ENCODE results near the gene C1orf116. TPM values are rescaled to one million over a fixed set of nuclear protein-coding genes. Genes with fewer than 3 reads are reported as not detected.
A peak's percentile ranks its signal among the peaks of the same experiment; 100 is the strongest.

Gene C1orf116
- polyA plus RNA-seq, 12 donors, result 0.05 to 18.2 (median 0.18) TPM; not detected in 1

DNA sequence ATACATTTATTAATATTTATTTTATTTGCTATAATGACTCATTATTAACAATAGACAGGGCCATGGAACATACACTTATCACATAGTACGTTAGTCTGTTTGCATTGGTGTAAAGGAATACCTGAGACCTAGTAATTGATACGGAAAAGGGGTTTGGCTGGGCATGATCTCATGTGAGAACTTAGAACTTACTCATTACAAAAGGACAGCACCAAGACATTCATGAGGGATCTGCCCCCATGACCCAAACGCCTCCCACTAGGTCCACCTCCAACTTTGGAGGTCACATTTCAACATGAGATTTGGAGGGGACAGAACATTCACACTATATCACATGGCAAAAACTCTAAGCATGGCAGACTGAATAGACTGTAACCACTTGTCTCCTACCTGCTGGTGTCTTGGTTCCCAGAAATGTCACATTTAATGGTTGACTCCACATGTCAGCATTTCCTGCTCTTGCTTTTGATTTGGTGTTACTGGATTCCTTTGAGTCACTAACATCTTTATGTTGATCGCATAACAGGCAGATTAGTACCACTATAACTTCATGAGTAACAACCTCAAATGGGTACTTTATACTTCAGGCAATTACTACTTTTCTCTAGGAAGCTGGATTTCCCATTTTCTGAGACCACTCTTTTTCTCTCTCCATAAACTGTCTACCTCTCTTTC lies 3.5 kb upstream of the C1orf116 start:
- no peak for DNase-seq

DNA sequence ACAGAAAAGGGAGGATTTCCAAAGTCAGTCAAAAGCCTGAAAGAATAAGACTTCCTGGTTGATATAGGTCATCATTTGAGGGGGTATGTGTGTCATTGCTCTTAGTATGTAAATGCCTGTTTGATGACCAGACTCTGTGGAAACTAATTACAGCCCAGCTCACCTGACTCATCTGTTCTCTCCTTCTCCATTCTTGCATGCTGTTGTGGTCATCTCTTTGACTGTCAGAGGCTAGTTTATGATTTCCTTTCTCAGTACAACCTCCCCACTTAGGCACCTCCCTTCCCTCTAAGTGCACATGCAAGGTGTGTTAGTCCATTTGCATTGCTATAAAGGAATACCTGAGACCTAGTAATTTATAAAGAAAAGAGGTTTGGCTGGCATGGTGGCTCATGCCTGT lies 2.4 kb upstream of the C1orf116 start:
- DNase-seq, result no peak

DNA sequence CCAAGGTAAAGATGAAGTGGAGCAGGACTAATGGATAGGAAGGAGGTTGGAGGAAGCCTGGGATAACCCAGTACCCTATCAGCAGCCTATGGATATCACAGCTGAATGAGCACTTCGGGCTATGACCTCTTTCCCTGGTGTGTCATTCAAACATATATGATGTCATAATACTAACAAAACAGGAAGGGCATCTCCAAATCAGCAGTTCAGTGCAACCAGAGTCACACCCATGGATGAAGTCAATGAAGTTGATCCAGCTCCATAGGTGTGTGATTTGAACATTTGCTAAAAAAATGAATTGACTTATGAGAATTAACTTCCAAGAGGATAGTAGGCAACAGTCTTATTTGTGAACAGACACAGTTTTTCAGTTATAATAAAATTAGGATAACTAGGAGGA lies 1.7 kb upstream of the C1orf116 start:
- no peak for DNase-seq

DNA sequence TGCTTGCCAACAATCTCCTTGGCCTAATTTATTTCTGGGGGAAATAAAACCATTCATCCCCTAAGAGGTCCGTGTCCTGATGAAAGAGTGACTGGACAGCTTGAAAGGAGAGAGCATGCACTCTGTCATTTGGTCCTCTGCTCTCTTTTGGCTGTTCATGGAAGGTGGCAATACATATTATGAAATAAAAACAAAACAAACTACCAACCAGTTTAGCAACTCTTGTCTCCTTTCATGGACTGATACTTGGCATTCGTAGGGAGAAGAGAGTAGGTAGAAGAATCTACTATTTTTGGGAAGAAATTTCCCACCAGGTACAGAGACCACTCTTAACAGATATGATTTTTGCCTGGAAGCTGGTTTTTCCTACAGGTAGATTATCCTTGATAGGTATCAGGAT lies 746 bp upstream of the C1orf116 start:
- no peak for DNase-seq

DNA sequence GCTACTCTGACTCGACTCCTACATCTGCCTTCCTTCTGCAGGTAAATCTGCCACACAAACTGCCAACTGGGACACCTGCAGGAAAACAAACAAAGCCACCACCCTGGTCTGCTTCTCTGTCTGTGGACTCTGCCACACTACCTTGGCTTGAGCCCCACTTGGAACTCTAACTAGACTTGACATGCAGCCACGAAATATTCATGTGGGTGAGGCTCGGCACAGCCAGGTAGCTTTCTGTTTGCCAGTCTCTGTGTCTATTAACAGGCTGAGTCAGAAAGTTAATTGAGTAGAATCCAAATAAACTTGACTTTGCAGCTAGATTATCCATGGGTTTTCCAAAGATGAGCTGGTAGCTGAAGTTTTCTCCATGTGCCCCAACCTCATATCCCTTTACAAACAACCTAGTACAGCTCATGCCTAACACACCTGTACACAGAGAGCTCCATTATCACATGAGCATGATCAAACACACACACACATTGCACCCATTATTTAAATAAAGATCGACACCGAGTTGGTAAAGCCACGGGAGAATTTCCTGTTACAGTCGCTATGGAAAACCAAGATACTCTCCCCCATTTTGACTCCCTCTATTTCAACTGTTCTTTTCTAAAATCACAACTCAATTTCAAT lies 808 bp downstream of the C1orf116 start:
- no peak for DNase-seq

DNA sequence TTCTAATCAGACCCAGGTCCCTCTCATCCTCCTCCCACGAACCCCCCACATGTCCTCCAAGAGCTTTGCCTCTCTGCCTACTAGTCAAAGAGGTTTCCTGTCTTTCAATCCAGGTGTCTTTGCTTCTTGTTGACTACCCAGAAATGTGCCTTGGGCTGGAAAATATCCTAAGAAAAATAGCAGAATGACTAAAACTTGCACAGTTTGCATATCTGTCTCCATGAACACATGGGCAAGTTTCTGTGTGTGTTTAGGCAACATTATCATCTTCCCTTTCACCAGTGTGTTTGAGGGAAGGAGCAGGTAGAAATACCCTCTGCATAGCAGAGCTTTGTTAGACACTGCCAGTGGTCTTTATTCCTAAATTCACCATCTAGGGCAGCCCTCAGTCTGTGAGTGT lies 1.5 kb downstream of the C1orf116 start:
- no peak for DNase-seq

DNA sequence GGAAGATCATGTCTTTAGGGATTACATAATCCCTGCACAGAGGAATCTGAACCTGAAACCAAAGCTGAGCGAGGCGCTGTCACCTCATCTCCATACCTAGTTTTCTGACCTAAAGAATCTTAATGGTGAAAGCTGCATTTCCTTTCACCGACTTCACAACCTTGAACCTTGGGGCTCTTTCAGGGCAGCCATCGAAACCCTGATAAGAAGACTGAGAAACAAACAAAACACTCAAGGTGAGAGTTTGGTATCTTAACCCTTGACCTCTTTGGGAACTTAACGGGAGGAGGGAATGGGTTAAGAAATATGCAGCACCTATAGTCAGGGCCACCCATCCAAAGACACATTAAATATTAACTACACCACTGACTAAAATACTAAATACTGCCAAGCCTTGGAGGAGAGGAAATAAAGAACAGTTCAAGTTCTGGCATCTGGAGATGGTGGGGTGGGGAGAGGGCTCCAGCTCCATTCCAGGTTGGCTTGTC lies 2.0 kb downstream of the C1orf116 start:
- DNase-seq, result no peak

DNA sequence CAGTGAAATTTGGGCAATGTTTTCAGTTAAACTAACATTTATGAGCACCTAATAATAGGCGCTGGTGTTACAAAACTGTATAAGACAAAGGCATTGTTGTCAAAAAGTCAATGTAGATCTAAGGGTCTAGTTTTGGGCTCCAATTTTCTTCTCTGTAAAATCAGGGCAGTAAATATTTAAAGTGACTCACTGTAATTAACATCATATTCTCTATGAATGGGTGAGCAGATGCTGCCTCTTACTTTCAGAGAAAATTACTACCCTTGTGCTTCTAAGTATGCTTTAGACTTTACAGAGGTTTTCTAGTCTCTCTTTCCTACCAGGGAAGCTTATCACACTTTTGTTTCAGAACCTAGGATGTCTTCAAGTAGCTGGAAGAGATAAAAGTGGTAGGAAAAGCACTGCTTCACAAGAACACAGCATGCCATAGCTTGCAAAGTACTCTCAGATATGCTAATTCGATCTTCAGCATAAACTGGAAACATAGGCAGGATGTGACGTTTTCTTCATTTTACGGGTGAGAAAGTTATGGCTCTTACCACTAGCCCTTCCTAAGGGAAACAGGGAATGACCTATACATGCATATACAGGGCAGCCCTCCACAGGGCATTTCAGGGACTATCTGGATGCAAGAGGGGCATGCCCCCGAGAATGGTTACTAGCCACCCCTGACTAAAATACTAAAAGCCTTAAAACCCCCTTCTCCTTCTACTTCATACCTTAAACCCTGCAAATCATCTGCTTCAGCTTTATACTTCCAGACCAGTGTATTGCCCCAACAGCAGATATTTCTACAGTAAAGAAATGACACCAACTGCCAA lies 2.6 kb downstream of the C1orf116 start:
- DNase-seq, result no peak

DNA sequence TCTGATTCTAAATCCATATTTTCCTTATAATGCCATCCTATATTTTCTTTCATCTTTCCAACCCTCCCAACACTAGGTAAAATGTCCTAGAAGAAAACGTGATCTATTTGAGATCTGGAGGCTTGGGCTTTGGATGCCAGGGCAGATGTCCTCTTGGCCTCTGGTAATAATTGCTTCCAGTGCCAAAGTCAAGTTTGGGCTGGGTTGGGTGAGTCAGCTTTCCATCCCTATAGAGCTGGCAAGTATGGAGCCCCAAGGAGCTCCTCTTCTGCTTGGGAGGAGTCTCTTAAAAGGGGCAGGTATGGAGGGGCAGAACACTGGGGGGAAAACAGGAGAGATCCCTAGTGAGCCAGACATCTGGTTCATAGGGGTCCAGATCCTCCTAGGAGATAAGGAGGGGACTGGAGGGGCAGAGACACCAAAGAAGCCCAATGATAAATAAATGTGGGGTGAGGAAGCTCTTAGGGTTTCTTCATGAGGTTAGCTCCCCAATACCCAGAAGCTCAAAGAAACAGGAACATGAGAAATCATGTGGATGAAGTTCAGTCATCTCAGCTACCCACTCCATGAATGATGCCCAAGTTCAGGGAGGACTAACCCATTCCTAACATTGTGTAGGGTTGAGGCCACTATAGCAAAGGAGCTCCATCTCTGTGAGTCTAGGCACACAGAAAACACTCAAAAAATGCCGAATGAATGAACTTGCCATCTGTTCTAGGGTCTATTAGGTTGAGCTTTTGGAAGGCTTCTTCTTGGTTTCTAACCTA lies 3.5 kb downstream of the C1orf116 start:
- no peak for DNase-seq

DNA sequence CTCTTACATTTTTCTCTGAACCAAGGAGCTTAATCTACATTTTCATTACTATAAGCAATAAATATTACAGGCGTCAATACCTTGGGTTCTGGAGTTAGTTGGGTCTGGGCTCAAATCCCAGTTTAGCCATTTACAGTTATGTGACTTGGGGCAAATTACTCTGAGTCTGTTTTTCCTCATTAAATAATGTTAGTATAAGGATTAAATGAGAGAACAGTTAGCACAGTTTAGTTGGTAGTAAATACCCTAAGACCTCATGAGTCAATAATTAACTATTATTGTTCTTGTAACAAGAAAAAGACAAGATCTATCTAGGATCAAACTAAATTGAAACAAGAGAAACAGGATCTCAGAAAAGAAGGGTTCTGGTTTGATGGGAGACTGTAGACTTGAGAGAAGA lies 4.6 kb downstream of the C1orf116 start:
- no peak for DNase-seq

DNA sequence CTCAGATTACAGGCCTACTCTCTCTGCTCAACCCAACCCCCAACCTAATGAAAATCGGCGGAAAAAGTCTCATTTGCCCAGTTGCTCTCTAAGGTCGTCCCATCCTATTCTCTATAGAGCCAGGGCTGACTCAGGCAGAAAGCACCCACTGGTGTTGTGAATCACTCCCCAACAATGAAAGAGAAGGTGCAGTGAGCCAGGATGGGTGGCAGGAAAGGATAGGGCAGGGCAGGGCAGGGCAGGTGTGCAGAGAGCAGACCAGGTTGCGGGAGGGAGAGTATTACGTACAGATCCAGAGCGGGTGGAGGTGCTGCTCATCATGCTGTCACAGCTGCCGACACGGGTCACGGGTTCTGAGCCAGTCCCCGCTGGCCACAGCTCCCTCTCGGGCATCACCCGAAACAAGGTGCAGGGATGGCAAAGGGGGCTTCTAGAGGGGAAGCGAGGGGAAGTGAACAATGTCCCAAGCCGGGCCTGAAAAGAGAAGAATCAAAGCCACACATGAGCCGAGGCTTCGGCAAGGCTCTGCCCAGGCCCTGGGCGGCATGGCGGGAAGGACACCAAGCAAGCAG lies 5.3 kb downstream of the C1orf116 start:
- no peak for DNase-seq

DNA sequence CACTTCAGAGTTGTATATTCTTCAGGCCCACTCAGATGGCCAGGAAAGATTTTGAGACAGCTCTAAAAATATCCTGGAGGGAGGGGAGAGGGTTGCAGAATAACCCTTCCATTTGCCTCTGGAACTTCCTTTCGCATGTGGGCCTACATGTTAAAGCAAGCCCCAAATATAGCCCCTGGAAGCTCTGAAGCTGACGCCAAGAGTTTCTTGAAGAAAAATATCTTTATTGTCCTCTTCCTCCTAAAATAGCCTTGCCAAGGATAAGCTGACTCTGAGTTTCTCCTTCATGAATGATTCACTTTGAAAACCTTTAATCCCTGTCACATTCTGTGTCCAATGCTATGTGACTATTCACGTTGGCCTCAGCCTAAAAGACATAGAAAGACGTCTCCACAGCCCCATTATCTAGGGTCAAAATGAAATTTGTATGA lies 6.4 kb downstream of the C1orf116 start:
- peak; percentile 22 for DNase-seq

DNA sequence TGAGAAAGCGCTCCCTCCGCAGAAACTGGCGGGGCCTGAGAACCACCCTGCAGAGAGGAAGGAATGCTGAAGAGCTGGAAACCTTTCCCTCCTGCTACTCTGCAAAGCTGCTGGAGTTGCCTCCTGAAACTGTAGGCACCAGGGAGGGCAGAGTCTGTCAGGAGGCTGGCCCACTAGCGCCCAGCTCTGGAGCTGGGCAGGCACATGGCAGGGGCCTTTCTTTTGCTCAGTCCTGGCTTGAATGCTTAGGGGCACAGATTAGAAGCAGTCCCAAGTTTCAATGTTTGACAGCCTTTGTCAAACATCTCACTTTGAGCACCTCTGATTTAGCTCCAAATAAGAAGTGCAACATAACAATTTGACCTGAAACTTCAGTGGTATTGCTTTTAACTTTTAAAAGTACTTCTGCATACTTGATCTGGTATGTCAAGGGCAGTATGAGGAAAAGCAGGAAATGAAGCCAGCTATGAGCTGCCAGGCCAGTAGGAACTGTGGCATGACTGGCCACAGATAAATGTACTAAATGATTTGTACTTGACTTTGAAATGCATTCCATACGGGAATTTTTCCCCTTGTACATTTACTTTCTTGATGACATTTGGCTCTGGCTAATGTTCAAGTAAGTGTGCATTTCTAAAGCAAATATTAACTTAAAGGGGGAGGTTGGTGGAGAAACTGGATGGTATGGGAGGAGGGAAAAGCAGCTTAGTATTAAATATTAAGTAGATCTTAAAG lies 7.2 kb downstream of the C1orf116 start:
- no peak for DNase-seq

DNA sequence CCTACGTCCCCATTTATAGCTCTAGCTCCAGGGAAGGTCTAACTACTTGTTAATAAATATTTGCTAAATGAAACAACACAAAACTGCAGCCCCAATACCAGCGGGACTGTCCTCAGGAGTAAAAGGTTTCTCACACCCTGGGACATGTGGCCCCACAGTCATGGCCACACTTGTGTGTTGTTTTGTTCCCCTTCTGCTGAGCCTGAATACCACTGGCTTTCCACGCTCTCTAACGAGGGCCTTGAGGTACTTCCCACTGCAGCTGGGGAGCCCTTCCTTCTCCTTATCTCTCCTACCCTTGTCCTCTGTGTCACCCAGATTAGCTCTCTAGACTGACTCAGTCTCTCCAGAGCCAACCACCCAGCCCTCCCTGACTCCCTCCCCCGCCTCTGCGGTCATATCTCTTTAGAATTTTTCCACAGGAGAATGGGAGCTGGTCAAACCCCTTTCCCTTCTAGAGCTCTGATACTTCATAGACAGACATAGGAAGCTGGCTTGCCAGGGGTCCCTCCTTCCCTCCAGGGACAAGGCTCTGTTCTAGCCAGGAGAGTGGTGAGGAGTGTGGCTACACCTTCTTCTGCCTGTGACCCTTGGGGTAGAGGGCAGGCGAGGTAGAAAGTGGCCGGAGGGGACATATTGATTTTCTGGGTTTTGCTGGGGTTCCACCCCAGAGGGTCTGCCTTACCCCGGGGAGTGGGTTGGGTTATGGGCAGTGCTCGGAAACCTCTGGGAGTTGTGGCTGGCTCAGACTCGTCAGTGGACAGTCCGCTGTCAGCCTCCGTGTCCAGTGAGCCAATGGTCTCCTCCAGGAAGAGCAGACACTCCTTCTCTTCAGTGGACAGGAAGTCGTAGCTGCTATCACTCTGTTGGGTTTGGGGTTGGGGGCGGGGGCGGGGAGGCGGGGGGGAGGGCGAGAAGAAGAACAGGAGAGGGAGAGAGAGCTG lies 8.1 kb downstream of the C1orf116 start:
- no peak for DNase-seq

DNA sequence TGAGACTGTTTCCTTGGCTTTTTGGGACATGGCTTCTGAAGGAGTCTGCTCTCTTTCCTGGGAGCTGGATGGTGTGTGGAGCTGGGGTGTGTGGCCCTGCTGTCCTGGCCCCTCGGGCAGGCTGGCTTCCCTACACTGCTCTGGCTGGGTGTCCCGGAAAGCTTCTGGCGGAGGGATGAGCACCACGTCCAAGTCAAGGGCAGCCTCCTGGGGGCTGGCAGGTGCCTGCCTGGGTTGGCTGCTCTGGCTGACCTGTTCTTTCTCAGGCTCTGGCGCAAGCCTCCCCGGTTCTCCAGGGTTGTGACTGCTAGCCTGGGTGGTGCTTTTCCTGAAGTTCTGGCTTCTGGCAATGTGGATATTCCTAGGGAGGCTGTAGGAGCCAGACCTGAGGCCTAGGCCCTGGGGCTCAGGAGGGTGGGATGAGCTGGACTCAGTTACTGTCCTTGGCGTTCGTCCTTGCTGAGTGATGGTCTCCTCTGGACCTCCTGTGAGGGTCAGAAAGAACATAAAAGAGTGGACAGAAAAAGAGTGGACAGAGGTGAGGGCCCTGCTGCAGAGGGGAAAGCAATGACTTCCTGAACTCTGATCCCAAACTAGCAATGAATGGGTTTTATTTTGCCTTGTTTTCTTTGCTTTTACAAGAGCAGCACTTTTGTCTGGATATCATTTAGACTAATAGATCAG lies 9.4 kb downstream of the C1orf116 start:
- DNase-seq, result no peak

DNA sequence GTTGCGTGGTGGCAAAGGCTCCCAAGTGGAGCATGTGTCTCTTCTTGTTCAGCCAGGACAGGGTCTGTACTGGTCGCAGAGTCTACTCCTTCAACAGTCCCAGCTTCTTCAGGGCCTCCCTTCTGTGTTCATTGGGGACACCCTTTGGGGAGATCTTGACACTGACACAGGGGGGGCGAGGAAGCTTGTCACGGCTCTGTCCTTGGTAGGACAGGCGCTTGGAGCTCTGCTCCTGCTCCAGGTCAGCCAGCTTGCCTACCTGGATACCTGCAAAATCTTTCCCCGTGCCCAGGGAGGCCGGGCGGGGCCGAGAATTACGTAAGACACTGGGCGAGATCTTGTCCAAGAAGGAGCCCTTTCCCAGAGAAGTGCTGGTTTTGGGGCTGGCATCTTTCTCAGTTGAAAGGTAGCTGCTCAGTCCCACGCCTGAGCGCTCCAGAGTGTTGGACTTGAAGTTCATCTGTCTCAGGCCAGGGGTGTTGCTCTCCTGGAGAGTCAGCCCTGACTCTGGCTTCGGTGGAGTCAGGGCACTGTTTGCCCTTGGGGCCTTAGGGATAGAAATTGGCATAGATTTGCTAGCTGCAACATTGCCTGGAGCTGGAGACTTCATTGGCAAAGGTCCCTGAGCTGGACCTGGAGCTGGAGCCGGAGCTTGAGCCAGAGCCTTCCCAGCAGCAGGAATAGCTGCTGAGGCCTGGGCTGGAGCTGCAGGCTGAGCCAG lies 10.5 kb downstream of the C1orf116 start:
- no peak for DNase-seq

DNA sequence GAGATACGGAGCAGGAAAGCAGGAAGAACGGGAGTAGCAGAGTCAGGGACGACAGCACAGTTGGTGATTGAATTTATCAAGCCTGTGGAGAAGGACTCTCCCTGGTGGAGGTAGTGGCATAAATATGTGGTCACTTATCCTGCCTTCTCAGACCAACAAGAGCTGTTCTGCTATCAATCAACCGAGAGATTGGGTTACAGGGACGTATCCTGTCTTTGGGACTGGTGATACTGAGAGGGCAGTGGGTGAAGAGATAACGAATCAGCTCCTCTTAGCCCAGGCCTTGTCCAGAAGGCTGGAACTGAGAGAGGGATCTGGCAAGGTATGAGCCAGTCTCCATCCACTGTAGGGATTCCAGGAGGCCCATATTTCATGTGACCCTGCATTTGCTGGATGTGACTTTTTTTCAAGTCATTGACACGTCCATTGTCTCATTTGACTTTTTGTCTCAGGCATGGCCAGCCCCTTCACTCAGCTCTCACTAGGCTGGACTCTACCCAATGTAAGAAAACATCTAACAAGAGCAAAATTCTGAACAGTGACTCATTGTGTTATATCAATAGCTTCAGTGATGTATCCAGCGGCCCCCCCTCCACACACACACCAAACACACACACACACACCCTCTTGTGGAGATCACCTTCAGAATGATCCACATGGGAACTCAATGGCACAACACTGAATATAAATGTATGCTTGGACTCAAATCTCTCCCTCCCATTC lies 11.3 kb downstream of the C1orf116 start:
- DNase-seq, result no peak

DNA sequence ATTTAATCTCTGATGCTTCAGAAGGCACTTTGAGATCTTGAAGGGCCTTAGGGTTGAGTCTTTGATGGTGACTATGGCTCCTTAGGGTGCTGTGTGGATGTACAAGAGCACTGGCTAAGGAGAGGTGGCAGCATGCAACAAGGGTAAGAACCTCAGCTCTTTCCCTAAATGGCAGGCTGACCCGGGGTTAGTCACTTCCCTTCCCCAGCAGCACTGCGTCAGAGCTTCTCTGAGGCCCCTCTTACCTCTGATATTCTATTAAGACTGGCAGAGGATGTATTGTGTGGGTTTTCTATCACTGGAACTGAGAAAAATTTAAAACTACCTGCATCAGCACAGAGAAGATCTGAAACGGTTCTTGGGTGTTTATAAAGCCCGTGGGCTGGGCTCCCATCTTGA lies 11.8 kb downstream of the C1orf116 start:
- no peak for DNase-seq
